ENCODE results near the gene NOTCH4.
"Not testable (repeated sequence)": the region's sequence is repeated elsewhere in the genome, so short reads cannot be mapped to it uniquely, and the experiment has no call there.

NOTCH4 gene

GRCh38 chr6:32223258-32224235 is at the start of gene NOTCH4:
NOTCH4 (minus strand) TSS chr6:32224067; CDS start chr6:32223928, 139 bp downstream.
- no peak within 1 kb of the TSS for H3K4me3 ChIP-seq (ENCODE audit: low read depth, low read length)
- TF ChIP-seq CTCF (IDR thresholded peaks at IDR 0.05; ENCODE audit: insufficient read depth, low read depth, low read length, missing control alignments) = no peak

GRCh38 chr6:32271429-32271828 is 47.6 kb upstream of the NOTCH4 start:
- TF ChIP-seq CTCF (IDR thresholded peaks at IDR 0.05; ENCODE audit: insufficient read depth, low read depth, low read length, missing control alignments) = no peak
- H3K4me3 ChIP-seq (ENCODE audit: low read depth, low read length) = no peak overlapping the region
- peak; percentile 76 for DNase-seq (ENCODE audit: low read depth)

More at GRCh38 chr6:32223258-32224235, at the start of gene NOTCH4:
- no peak for DNase-seq (ENCODE audit: low read depth)

GRCh38 chr6:32268459-32268858 is 44.6 kb upstream of the NOTCH4 start:
- DNase-seq (ENCODE audit: low read depth) = peak; percentile 33
- not testable (repeated sequence) for H3K4me3 ChIP-seq (ENCODE audit: low read depth, low read length)

- no peak for TF ChIP-seq CTCF (IDR thresholded peaks at IDR 0.05; ENCODE audit: insufficient read depth, low read depth, low read length, missing control alignments)
- H3K4me3 ChIP-seq (ENCODE audit: low read depth, low read length) = no peak overlapping the region
- DNase-seq (ENCODE audit: low read depth) = no peak
These were observed 43.2 kb upstream of the NOTCH4 start for GRCh38 chr6:32267035-32267434.

GRCh38 chr6:32257262-32257661 is 33.4 kb upstream of the NOTCH4 start:
- not testable (repeated sequence) for DNase-seq (ENCODE audit: low read depth); H3K4me3 ChIP-seq (ENCODE audit: low read depth, low read length)

- peak; percentile 79 for DNase-seq (ENCODE audit: low read depth)
- TF ChIP-seq CTCF (IDR thresholded peaks at IDR 0.05; ENCODE audit: insufficient read depth, low read depth, low read length, missing control alignments) = peak; percentile 74
- H3K4me3 ChIP-seq (ENCODE audit: low read depth, low read length) = peak overlapping the region; percentile 22
These were observed 31.6 kb upstream of the NOTCH4 start for GRCh38 chr6:32255199-32256153.

- no peak for DNase-seq (ENCODE audit: low read depth)
- no peak overlapping the region for H3K4me3 ChIP-seq (ENCODE audit: low read depth, low read length)
- TF ChIP-seq CTCF (IDR thresholded peaks at IDR 0.05; ENCODE audit: insufficient read depth, low read depth, low read length, missing control alignments) = no peak
These were observed 30.9 kb upstream of the NOTCH4 start for GRCh38 chr6:32254761-32255198.

Data from GM12865 (cell line).